Measurements from ENCODE around the gene SLC25A21. TPM values are rescaled to one million over a fixed set of nuclear protein-coding genes. Genes with fewer than 3 reads are reported as not detected.

The SLC25A21 gene
- total and polyA plus RNA-seq, 2 donors (not counting 1 experiment from before 2014, with no cell fraction given): 0.50 to 0.62 TPM

DNA sequence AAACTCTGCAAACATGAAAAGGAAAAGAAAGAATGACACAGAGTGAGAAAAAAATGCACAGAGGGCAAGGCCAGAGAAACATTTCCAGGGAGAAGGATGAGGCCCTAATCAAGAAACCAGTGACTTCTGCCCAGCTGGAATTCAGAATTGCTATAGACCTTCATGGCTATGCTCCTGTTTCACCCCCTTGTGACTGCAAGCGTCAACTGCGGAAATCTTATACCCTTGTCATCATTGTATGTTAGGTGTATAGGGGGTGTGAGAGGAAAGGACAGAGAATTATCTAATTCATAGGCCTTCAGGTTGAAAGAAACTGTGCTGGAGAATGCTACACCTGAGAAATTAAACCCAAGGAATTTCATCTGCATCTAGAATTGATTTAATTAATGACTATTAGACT is 117.5 kb downstream of the SLC25A21 start:
- Histone ChIP-seq H3K4me3 (replicated peaks in 1 of 4; ENCODE audit: control extremely low read depth in 1 of 4, insufficient read depth in 1 of 4, low read depth in 3 of 4, low read length in 4 of 4) (no peak overlapping the region), H3K27ac (ENCODE audit: insufficient read depth, low read length) (no peak overlapping the region), H3K27me3 (ENCODE audit: control insufficient read depth, insufficient read depth, low read length) (no peaks in the 10 kb centered on the region), H3K79me2 (ENCODE audit: control insufficient read depth, insufficient read depth, low read length) (no peaks in the 10 kb centered on the region), H3K4me2 (ENCODE audit: extremely low read depth, insufficient read depth, low read length) (no peak overlapping the region), H2AFZ (ENCODE audit: low read length) (no peak overlapping the region), H3K9ac (ENCODE audit: insufficient read depth, low read length) (no peak overlapping the region), H3K36me3 (ENCODE audit: control insufficient read depth, insufficient read depth, low read length) (no peaks in the 10 kb centered on the region), H4K20me1 (ENCODE audit: control insufficient read depth, extremely low read depth, insufficient read depth, low read length) (no peaks in the 10 kb centered on the region), H3K4me1 (ENCODE audit: control insufficient read depth, extremely low read depth, insufficient read depth, low read length) (no peaks in the 10 kb centered on the region), H3K9me3 (ENCODE audit: control insufficient read depth, insufficient read depth, low read depth, low read length) (no peaks in the 10 kb centered on the region)
- no peak for DNase-seq (ENCODE audit: low read depth in 2 of 2)
- TF ChIP-seq EZH2 (IDR thresholded peaks at IDR 0.05; ENCODE audit: low read length, missing control alignments): no peak
- TF ChIP-seq, protein P1, sequence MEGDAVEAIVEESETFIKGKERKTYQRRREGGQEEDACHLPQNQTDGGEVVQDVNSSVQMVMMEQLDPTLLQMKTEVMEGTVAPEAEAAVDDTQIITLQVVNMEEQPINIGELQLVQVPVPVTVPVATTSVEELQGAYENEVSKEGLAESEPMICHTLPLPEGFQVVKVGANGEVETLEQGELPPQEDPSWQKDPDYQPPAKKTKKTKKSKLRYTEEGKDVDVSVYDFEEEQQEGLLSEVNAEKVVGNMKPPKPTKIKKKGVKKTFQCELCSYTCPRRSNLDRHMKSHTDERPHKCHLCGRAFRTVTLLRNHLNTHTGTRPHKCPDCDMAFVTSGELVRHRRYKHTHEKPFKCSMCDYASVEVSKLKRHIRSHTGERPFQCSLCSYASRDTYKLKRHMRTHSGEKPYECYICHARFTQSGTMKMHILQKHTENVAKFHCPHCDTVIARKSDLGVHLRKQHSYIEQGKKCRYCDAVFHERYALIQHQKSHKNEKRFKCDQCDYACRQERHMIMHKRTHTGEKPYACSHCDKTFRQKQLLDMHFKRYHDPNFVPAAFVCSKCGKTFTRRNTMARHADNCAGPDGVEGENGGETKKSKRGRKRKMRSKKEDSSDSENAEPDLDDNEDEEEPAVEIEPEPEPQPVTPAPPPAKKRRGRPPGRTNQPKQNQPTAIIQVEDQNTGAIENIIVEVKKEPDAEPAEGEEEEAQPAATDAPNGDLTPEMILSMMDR (conservative IDR thresholded peaks at IDR 0.05 in 1 of 2, IDR thresholded peaks at IDR 0.05 in 1 of 2; ENCODE audit: low read depth in 1 of 2, low read length in 2 of 2): no peak

DNA sequence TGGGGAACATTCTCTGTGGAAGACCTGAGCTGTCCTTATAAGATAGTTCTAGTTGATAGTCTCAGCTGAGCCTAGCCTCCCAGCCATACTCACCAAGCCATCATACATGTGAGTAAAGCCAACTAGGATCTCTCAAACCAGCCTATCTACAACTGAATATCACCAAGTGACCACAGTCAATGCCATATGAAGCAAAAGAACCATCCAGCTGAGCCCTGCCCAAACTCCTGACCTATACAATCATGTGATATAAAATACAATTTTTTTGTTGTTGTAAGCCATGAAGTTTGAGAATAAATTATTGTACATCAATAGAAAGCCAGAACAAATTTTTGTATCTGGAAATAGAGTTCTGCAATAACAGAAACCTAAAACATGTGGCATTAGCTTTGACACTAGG is 118.3 kb downstream of the SLC25A21 start:
- Histone ChIP-seq H3K36me3 (ENCODE audit: control insufficient read depth, insufficient read depth, low read length) (no peaks in the 10 kb centered on the region), H3K27ac (ENCODE audit: insufficient read depth, low read length) (no peak overlapping the region), H3K4me3 (replicated peaks in 1 of 4; ENCODE audit: control extremely low read depth in 1 of 4, insufficient read depth in 1 of 4, low read depth in 3 of 4, low read length in 4 of 4) (no peak overlapping the region), H3K4me1 (ENCODE audit: control insufficient read depth, extremely low read depth, insufficient read depth, low read length) (no peaks in the 10 kb centered on the region), H3K9me3 (ENCODE audit: control insufficient read depth, insufficient read depth, low read depth, low read length) (no peaks in the 10 kb centered on the region), H2AFZ (ENCODE audit: low read length) (no peak overlapping the region), H3K27me3 (ENCODE audit: control insufficient read depth, insufficient read depth, low read length) (no peaks in the 10 kb centered on the region), H3K79me2 (ENCODE audit: control insufficient read depth, insufficient read depth, low read length) (no peaks in the 10 kb centered on the region), H3K4me2 (ENCODE audit: extremely low read depth, insufficient read depth, low read length) (no peak overlapping the region), H4K20me1 (ENCODE audit: control insufficient read depth, extremely low read depth, insufficient read depth, low read length) (no peaks in the 10 kb centered on the region), H3K9ac (ENCODE audit: insufficient read depth, low read length) (no peak overlapping the region)
- no peak for TF ChIP-seq EZH2 (IDR thresholded peaks at IDR 0.05; ENCODE audit: low read length, missing control alignments)
- TF ChIP-seq, protein P1 (conservative IDR thresholded peaks at IDR 0.05 in 1 of 2, IDR thresholded peaks at IDR 0.05 in 1 of 2; ENCODE audit: low read depth in 1 of 2, low read length in 2 of 2): no peak
- DNase-seq (ENCODE audit: low read depth in 2 of 2): no peak

DNA sequence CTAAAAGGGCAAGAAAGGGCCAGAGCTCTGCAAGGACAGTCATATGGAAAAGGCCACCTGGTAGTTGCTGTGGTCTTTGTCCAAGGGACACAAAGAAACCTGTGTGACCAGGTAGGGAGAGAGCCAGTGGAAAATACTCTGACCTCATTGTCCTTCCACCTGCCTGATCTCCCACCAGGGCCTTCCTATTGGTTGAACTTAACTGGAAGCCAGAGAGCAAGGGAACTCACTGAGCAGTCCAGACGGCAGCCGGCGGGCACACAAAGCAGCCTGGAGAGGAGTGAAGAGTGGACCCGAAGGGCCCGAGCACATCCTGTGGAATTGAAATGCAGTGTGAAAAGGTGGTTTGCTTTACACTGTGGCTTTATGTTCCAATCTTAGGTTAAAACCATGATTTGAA is 120.7 kb downstream of the SLC25A21 start:
- H3K27me3 ChIP-seq (ENCODE audit: control insufficient read depth, insufficient read depth, low read length): no peaks in the 10 kb centered on the region
- H3K79me2 ChIP-seq (ENCODE audit: control insufficient read depth, insufficient read depth, low read length): no peaks in the 10 kb centered on the region
- no peak overlapping the region for H3K4me2 ChIP-seq (ENCODE audit: extremely low read depth, insufficient read depth, low read length)
- H3K4me1 ChIP-seq (ENCODE audit: control insufficient read depth, extremely low read depth, insufficient read depth, low read length): no peaks in the 10 kb centered on the region
- H4K20me1 ChIP-seq (ENCODE audit: control insufficient read depth, extremely low read depth, insufficient read depth, low read length): no peaks in the 10 kb centered on the region
- no peak overlapping the region for H3K9ac ChIP-seq (ENCODE audit: insufficient read depth, low read length)
- H3K9me3 ChIP-seq (ENCODE audit: control insufficient read depth, insufficient read depth, low read depth, low read length): no peaks in the 10 kb centered on the region
- H3K27ac ChIP-seq (ENCODE audit: insufficient read depth, low read length): no peak overlapping the region
- no peak overlapping the region for H2AFZ ChIP-seq (ENCODE audit: low read length)
- H3K4me3 ChIP-seq (replicated peaks in 1 of 4; ENCODE audit: control extremely low read depth in 1 of 4, insufficient read depth in 1 of 4, low read depth in 3 of 4, low read length in 4 of 4): no peak overlapping the region
- H3K36me3 ChIP-seq (ENCODE audit: control insufficient read depth, insufficient read depth, low read length): no peaks in the 10 kb centered on the region
- TF ChIP-seq EZH2 (IDR thresholded peaks at IDR 0.05; ENCODE audit: low read length, missing control alignments): no peak
- TF ChIP-seq, protein P1 (conservative IDR thresholded peaks at IDR 0.05 in 1 of 2, IDR thresholded peaks at IDR 0.05 in 1 of 2; ENCODE audit: low read depth in 1 of 2, low read length in 2 of 2): no peak
- no peak for DNase-seq (ENCODE audit: low read depth in 2 of 2)
